K562 (cell line): ENCODE measurements around the gene CCT4. TPM values are rescaled to one million over a fixed set of nuclear protein-coding genes. Genes with fewer than 3 reads are reported as not detected.
"Not testable (repeated sequence)": the region's sequence is repeated elsewhere in the genome, so short reads cannot be mapped to it uniquely, and the experiment has no call there.

Experiments
- ATAC-seq: fragments of 200-7000 bp; cut with Tn5 transposase; 3 replicates; pipeline ENCODE4 v1.9.1; 2020; ENCODE audit warnings: moderate library complexity
- BruUV-seq: library from RNA; stranded (reverse); fragments of 400-500 nt; replicated peaks from 2 replicates; lab custom pipeline; 2021; lab: Mats Ljungman, UMichigan
- CTCF ChIA-PET: fragments of 300-600 bp; formaldehyde crosslinking; extraction: SDS; loops from one replicate; lab custom pipeline; 2021; ENCODE audit warnings: low intra/inter-chr PET ratio; lab: Yijun Ruan, JAX
- POLR2A ChIA-PET: fragments of 300-600, 350-650 bp; sonication (Branson Sonifier 250); formaldehyde crosslinking; extraction: SDS; loops from one replicate; lab custom pipeline; 2021; ENCODE audit warnings: antibody characterized with exemption, inconsistent platforms; lab: Yijun Ruan, JAX
- DNase-seq, 4 experiments: peaks; one replicate each; pipeline versions ENCODE4 v3.0.0 to v3.0.0-alpha.2; 2011 to 2018; ENCODE audit warnings: low spot score in 3 of 4, mixed read lengths in 3 of 4; ENCODE audit errors: extremely low read depth in 1 of 4
- FAIRE-seq: peaks from 2 replicates; lab custom pipeline; 2011; peaks lifted over from hg19 to GRCh38; lab: Jason Lieb, UNC
- H2AFZ ChIP-seq: 2 replicates; pipeline ENCODE4 v1.6.0; 2011; ENCODE audit warnings: low read depth, low read length, control low read depth, inconsistent platforms
- H3K27ac ChIP-seq: fragments of 200-600 bp; 3 replicates; pipeline ENCODE4 v1.8.0; 2011; ENCODE audit warnings: low read depth, mild to moderate bottlenecking, control low read depth, inconsistent platforms, low read length, moderate library complexity, mixed read lengths; ENCODE audit errors: extremely low read depth
- H3K27me3 ChIP-seq, 2 experiments: fragments of 300-600 bp in 1 of 2; 2 replicates in 1 of 2; 3 replicates in 1 of 2; pipeline versions ENCODE4 v1.6.0 to v1.8.0; 2011; ENCODE audit warnings: inconsistent platforms in 2 of 2, low read length in 2 of 2, mild to moderate bottlenecking in 1 of 2, mixed read lengths in 1 of 2, moderate library complexity in 1 of 2; ENCODE audit not compliant: control insufficient read depth in 2 of 2, insufficient read depth in 2 of 2
- H3K36me3 ChIP-seq: fragments of 300-600 bp; 3 replicates; pipeline ENCODE4 v1.8.0; 2011; ENCODE audit warnings: mild to moderate bottlenecking, low read length, inconsistent platforms; ENCODE audit not compliant: control insufficient read depth, insufficient read depth
- H3K4me1 ChIP-seq, 2 experiments: fragments of 200-600 bp in 1 of 2; replicated peaks in 1 of 2; 2 replicates in 1 of 2; 3 replicates in 1 of 2; pipeline versions ENCODE4 v1.5.1 to v1.8.0; 2011; ENCODE audit warnings: inconsistent platforms in 2 of 2, low read length in 2 of 2, mild to moderate bottlenecking in 1 of 2, mixed read lengths in 1 of 2, moderate library complexity in 1 of 2; ENCODE audit not compliant: control insufficient read depth in 2 of 2, insufficient read depth in 2 of 2
- H3K4me2 ChIP-seq: 2 replicates; pipeline ENCODE4 v1.6.1; 2011; ENCODE audit warnings: low read length, control low read depth, inconsistent platforms, mixed read lengths; ENCODE audit not compliant: insufficient read depth
- H3K4me3 ChIP-seq: fragments of 200-600 bp; sonication (generic), shearing (Covaris generic); 2 replicates; pipeline ENCODE4 v1.5.1; 2016; ENCODE audit warnings: control low read depth, inconsistent platforms
- H3K79me2 ChIP-seq: fragments of 200-600 bp; 3 replicates; pipeline ENCODE4 v1.8.0; 2011; ENCODE audit warnings: low read length, inconsistent platforms; ENCODE audit not compliant: control insufficient read depth, insufficient read depth
- H3K9ac ChIP-seq, 2 experiments: 2 replicates each; pipeline versions ENCODE4 v1.6.0 to v1.6.1; 2011; ENCODE audit warnings: low read depth in 2 of 2, low read length in 2 of 2, control low read depth in 1 of 2, inconsistent platforms in 1 of 2, mild to moderate bottlenecking in 1 of 2, mixed read lengths in 1 of 2; ENCODE audit not compliant: insufficient read depth in 1 of 2
- H3K9me1 ChIP-seq: one replicate; pipeline ENCODE4 v1.6.0; 2011; ENCODE audit warnings: inconsistent platforms, mild to moderate bottlenecking, low read length, moderate library complexity; ENCODE audit not compliant: control insufficient read depth, insufficient read depth
- H3K9me3 ChIP-seq: replicated peaks from 2 replicates; pipeline ENCODE4 v1.5.1; 2011; ENCODE audit warnings: low read depth, low read length, inconsistent platforms; ENCODE audit not compliant: control insufficient read depth, insufficient read depth
- H4K20me1 ChIP-seq: replicated peaks from 2 replicates; pipeline ENCODE4 v1.6.1; 2011; ENCODE audit warnings: low read length, inconsistent platforms, mixed read lengths; ENCODE audit not compliant: control insufficient read depth, insufficient read depth
- CUX1 ChIP-seq: fragments of 200-800 bp; sonication (Bioruptor generic); IDR thresholded peaks from 2 replicates; pipeline ENCODE4 v1.6.1; 2016; ENCODE audit warnings: missing genetic modification characterization, missing compliant biosample characterization
- GTF2F1 ChIP-seq: IDR thresholded peaks from 2 replicates; pipeline ENCODE4 v1.6.1; 2011; ENCODE audit warnings: low read depth, low read length, improper control_type of control experiment
- POLR2A ChIP-seq: fragments of 450-650 bp; conservative IDR thresholded peaks from 2 replicates; pipeline ENCODE4 v1.6.1; 2016
- RAD21 ChIP-seq, 2 experiments: fragments of 250-450 bp in 1 of 2; fragments of 450-650 bp in 1 of 2; sonication (Bioruptor Pico) in 1 of 2; formaldehyde crosslinking in 1 of 2; IDR thresholded peaks in 1 of 2; conservative IDR thresholded peaks in 1 of 2; 2 replicates each; pipeline versions ENCODE4 v1.4.0 to v1.8.0; 2020 to 2022; ENCODE audit warnings: mild to moderate bottlenecking in 2 of 2, moderate library complexity in 1 of 2
- SUPT5H ChIP-seq: fragments of 450-650 bp; IDR thresholded peaks from 2 replicates; pipeline ENCODE4 v1.6.1; 2016
- TFAM ChIP-seq: fragments of 250-450 bp; sonication (Bioruptor Pico); conservative IDR thresholded peaks from 2 replicates; pipeline ENCODE4 v1.5.0; 2021; ENCODE audit warnings: mild to moderate bottlenecking, moderate library complexity
- WGBS: fragments of 100-300 bp; shearing (Covaris generic); methylation state at CpG from one replicate; pipeline ENCODE4 v1.1.6; 2016; ENCODE audit warnings: low coverage, mixed read lengths; ENCODE audit not compliant: insufficient coverage; ENCODE audit errors: missing lambda C conversion rate; 5-methylcytosine and 5-hydroxymethylcytosine counted together
- in situ Hi-C: fragments of 300-500 bp; cut with MboI; formaldehyde crosslinking; loops from 4 replicates; pipeline ENCODE4 v1.15.0; 2018; ENCODE audit warnings: inconsistent platforms, mixed read lengths
- intact Hi-C: fragments of 100-400 bp; cut with micrococcal nuclease; formaldehyde crosslinking; loops from 2 replicates; pipeline ENCODE4 v1.14.2; 2022
- polyA plus RNA-seq, 8 experiments: library from polyadenylated mRNA; depleted of rRNA in 4 of 8; stranded (reverse) in 5 of 8; unstranded in 3 of 8; fragments of >200 nt; fragmentation: Nextera tagmentation in 2 of 8; fragmentation: Illumina TruSeq in 1 of 8; extraction: Ambion mirVana in 2 of 8; extraction: Trizol in 1 of 8; gene quantifications; 2 replicates each; pipeline versions ENCODE4 v1.2.1 to v1.2.3, GENCODE V29; 2011 to 2014; ENCODE audit warnings: inconsistent platforms in 1 of 8, missing spikeins in 1 of 8
- total RNA-seq, 7 experiments: library from RNA; depleted of rRNA in 6 of 7; stranded (reverse); fragments of >200 nt in 6 of 7; fragmentation: Illumina TruSeq in 2 of 7; extraction: Trizol in 2 of 7; gene quantifications; 2 replicates each; pipeline versions ENCODE4 v1.2.1 to v1.2.3, GENCODE V29; 2011 to 2021; ENCODE audit warnings: low replicate concordance in 1 of 7

Gene CCT4
- total and polyA plus RNA-seq, 9 of the 15 experiments (the other 6 are each of a cell fraction or from before 2014, with no cell fraction given) = 101 to 368 (median 303) TPM

- H3K4me2 ChIP-seq, BruUV-seq: not testable (repeated sequence)
- TF ChIP-seq POLR2A (peak; percentile 61; the same call in 1 of the 2 replicates), SUPT5H (peak; percentile 62)
- TF ChIP-seq, all 486 proteins: peak for 2; not testable (repeated sequence) for 484
- H3K4me3 ChIP-seq, H4K20me1 ChIP-seq, CTCF ChIA-PET, H3K9me1 ChIP-seq, H3K79me2 ChIP-seq, H3K27me3 ChIP-seq, H3K4me1 ChIP-seq, H3K27ac ChIP-seq, H3K9me3 ChIP-seq, H3K9ac ChIP-seq, in situ Hi-C loops, DNase-seq, ATAC-seq, FAIRE-seq, intact Hi-C loops, H2AFZ ChIP-seq: not testable (repeated sequence)
- peaks cover 49% of the 10 kb centered on the region for H3K36me3 ChIP-seq
- POLR2A ChIA-PET = interaction anchor here (0.6 to 1.6 kb wide), 6 partner anchors 13 to 762 kb away, joined by 3 to 6 read pairs (median 4); partner anchors contain the start of gene FAM161A
- 91% methylated on average over 14 of the region's 14 CpGs for WGBS
Observed at GRCh38 chr2:61866482-61867089, 21.9 kb downstream of the CCT4 start.

- no peak overlapping the region for H3K4me3 ChIP-seq
- ATAC-seq = no peak
- peaks cover 0 to 5% of the 10 kb centered on the region in 2 experiments; a peak in 3 of 5 replicates for H3K27me3 ChIP-seq
- ChIA-PET POLR2A (no interaction called here), CTCF (no interaction called here)
- H3K4me1 ChIP-seq = no peaks in the 10 kb centered on the region; a peak in 1 of 5 replicates
- no peak overlapping the region for H3K9ac ChIP-seq
- no peak for FAIRE-seq
- H3K27ac ChIP-seq = no peak overlapping the region
- whole genome bisulfite sequencing = 73% methylated on average over 5 of the region's 5 CpGs
- H3K79me2 ChIP-seq = no peaks in the 10 kb centered on the region
- H3K4me2 ChIP-seq = no peak overlapping the region
- no peaks in the 10 kb centered on the region for H4K20me1 ChIP-seq
- BruUV-seq = no TSS peak
- no peaks in the 10 kb centered on the region for H3K9me1 ChIP-seq
- in situ Hi-C loops (no loop called here), intact Hi-C loops (no loop called here)
- H3K36me3 ChIP-seq = peaks cover 11% of the 10 kb centered on the region; the same call in 2 of the 3 replicates
- H3K9me3 ChIP-seq = no peaks in the 10 kb centered on the region
- no peak for DNase-seq
- no peak overlapping the region for H2AFZ ChIP-seq
- TF ChIP-seq GTF2F1 (no peak), RAD21 (CRISPR knock-in tag; conservative IDR thresholded peaks at IDR 0.05 in 1 of 2, IDR thresholded peaks at IDR 0.05 in 1 of 2) (no peak), CUX1 (no peak), TFAM (CRISPR knock-in tag) (no peak)
Observed at GRCh38 chr2:61862085-61862484, 26.4 kb downstream of the CCT4 start.
